Germinal center (tissue), 1 donor: ENCODE measurements around the gene EFCAB12.

Experiments
- DNase-seq: peaks from one replicate; pipeline ENCODE4 v3.0.0; 2012; ENCODE audit warnings: mixed read lengths, low spot score

The EFCAB12 gene

GRCh38 chr3:129442947-129443346 is 14.5 kb upstream of the EFCAB12 start:
- no peak for DNase-seq

GRCh38 chr3:129442486-129442885 is 14.1 kb upstream of the EFCAB12 start:
- no peak for DNase-seq

- DNase-seq: no peak
Observed at GRCh38 chr3:129441782-129442181, 13.3 kb upstream of the EFCAB12 start.

GRCh38 chr3:129441215-129441614 is 12.8 kb upstream of the EFCAB12 start:
- no peak for DNase-seq

GRCh38 chr3:129440618-129441190 is 12.3 kb upstream of the EFCAB12 start:
- peak; percentile 24 for DNase-seq

- peak; percentile 100 for DNase-seq
Observed at GRCh38 chr3:129439817-129440617, 11.6 kb upstream of the EFCAB12 start, which contains the start of the genes IFT122 and MBD4. Gene IFT122, plus strand, starts transcription at chr3:129440224. Its CDS starts 107 bp downstream, at chr3:129440331. Gene MBD4, minus strand, starts transcription at chr3:129439948. Its CDS starts 115 bp downstream, at chr3:129439833.

GRCh38 chr3:129439226-129439816 is 10.9 kb upstream of the EFCAB12 start:
- DNase-seq: peak; percentile 80

- no peak for DNase-seq
Observed at GRCh38 chr3:129435367-129435766, 6.9 kb upstream of the EFCAB12 start.

GRCh38 chr3:129434140-129434539 is 5.7 kb upstream of the EFCAB12 start:
- no peak for DNase-seq

GRCh38 chr3:129433565-129433964 is 5.1 kb upstream of the EFCAB12 start:
- no peak for DNase-seq

GRCh38 chr3:129432671-129433070 is 4.2 kb upstream of the EFCAB12 start:
- DNase-seq: no peak

- no peak for DNase-seq
Observed at GRCh38 chr3:129432036-129432435, 3.6 kb upstream of the EFCAB12 start.

- no peak for DNase-seq
Observed at GRCh38 chr3:129429602-129430001, 1.2 kb upstream of the EFCAB12 start.

- no peak for DNase-seq
Observed at GRCh38 chr3:129429080-129429451, 630 bp upstream of the EFCAB12 start.

- no peak for DNase-seq
Observed at GRCh38 chr3:129428007-129428375, 445 bp downstream of the EFCAB12 start.

- no peak for DNase-seq
Observed at GRCh38 chr3:129425619-129426018, 2.8 kb downstream of the EFCAB12 start.

- no peak for DNase-seq
Observed at GRCh38 chr3:129425213-129425612, 3.2 kb downstream of the EFCAB12 start.

GRCh38 chr3:129424185-129424841 is 4.1 kb downstream of the EFCAB12 start:
- DNase-seq: no peak

GRCh38 chr3:129422897-129423296 is 5.5 kb downstream of the EFCAB12 start:
- no peak for DNase-seq

GRCh38 chr3:129421988-129422745 is 6.3 kb downstream of the EFCAB12 start:
- no peak for DNase-seq

- DNase-seq: no peak
Observed at GRCh38 chr3:129421236-129421883, 7.1 kb downstream of the EFCAB12 start.
